K562 (cell line): ENCODE results near the gene TP53I13. TPM values are rescaled to one million over a fixed set of nuclear protein-coding genes. Genes with fewer than 3 reads are reported as not detected.

Experiments used
- ATAC-seq: fragments of 200-7000 bp; cut with Tn5 transposase; 3 replicates; pipeline ENCODE4 v1.9.1; 2020; ENCODE audit warnings: moderate library complexity
- BruUV-seq: library from RNA; stranded (reverse); fragments of 400-500 nt; replicated peaks from 2 replicates; lab custom pipeline; 2021; lab: Mats Ljungman, UMichigan
- CTCF ChIA-PET: fragments of 300-600 bp; formaldehyde crosslinking; extraction: SDS; loops from one replicate; lab custom pipeline; 2021; ENCODE audit warnings: low intra/inter-chr PET ratio; lab: Yijun Ruan, JAX
- POLR2A ChIA-PET: fragments of 300-600, 350-650 bp; sonication (Branson Sonifier 250); formaldehyde crosslinking; extraction: SDS; loops from one replicate; lab custom pipeline; 2021; ENCODE audit warnings: antibody characterized with exemption, inconsistent platforms; lab: Yijun Ruan, JAX
- DNase-seq, 4 experiments: peaks; one replicate each; pipeline versions ENCODE4 v3.0.0 to v3.0.0-alpha.2; 2011 to 2018; ENCODE audit warnings: low spot score in 3 of 4, mixed read lengths in 3 of 4; ENCODE audit errors: extremely low read depth in 1 of 4
- FAIRE-seq: peaks from 2 replicates; lab custom pipeline; 2011; peaks lifted over from hg19 to GRCh38; lab: Jason Lieb, UNC
- H2AFZ ChIP-seq: 2 replicates; pipeline ENCODE4 v1.6.0; 2011; ENCODE audit warnings: low read depth, low read length, control low read depth, inconsistent platforms
- H3K27ac ChIP-seq: fragments of 200-600 bp; 3 replicates; pipeline ENCODE4 v1.8.0; 2011; ENCODE audit warnings: low read depth, mild to moderate bottlenecking, control low read depth, inconsistent platforms, low read length, moderate library complexity, mixed read lengths; ENCODE audit errors: extremely low read depth
- H3K27me3 ChIP-seq, 2 experiments: fragments of 300-600 bp in 1 of 2; 2 replicates in 1 of 2; 3 replicates in 1 of 2; pipeline versions ENCODE4 v1.6.0 to v1.8.0; 2011; ENCODE audit warnings: inconsistent platforms in 2 of 2, low read length in 2 of 2, mild to moderate bottlenecking in 1 of 2, mixed read lengths in 1 of 2, moderate library complexity in 1 of 2; ENCODE audit not compliant: control insufficient read depth in 2 of 2, insufficient read depth in 2 of 2
- H3K36me3 ChIP-seq: fragments of 300-600 bp; 3 replicates; pipeline ENCODE4 v1.8.0; 2011; ENCODE audit warnings: mild to moderate bottlenecking, low read length, inconsistent platforms; ENCODE audit not compliant: control insufficient read depth, insufficient read depth
- H3K4me1 ChIP-seq, 2 experiments: fragments of 200-600 bp in 1 of 2; replicated peaks in 1 of 2; 2 replicates in 1 of 2; 3 replicates in 1 of 2; pipeline versions ENCODE4 v1.5.1 to v1.8.0; 2011; ENCODE audit warnings: inconsistent platforms in 2 of 2, low read length in 2 of 2, mild to moderate bottlenecking in 1 of 2, mixed read lengths in 1 of 2, moderate library complexity in 1 of 2; ENCODE audit not compliant: control insufficient read depth in 2 of 2, insufficient read depth in 2 of 2
- H3K4me2 ChIP-seq: 2 replicates; pipeline ENCODE4 v1.6.1; 2011; ENCODE audit warnings: low read length, control low read depth, inconsistent platforms, mixed read lengths; ENCODE audit not compliant: insufficient read depth
- H3K4me3 ChIP-seq: fragments of 200-600 bp; sonication (generic), shearing (Covaris generic); 2 replicates; pipeline ENCODE4 v1.5.1; 2016; ENCODE audit warnings: control low read depth, inconsistent platforms
- H3K79me2 ChIP-seq: fragments of 200-600 bp; 3 replicates; pipeline ENCODE4 v1.8.0; 2011; ENCODE audit warnings: low read length, inconsistent platforms; ENCODE audit not compliant: control insufficient read depth, insufficient read depth
- H3K9ac ChIP-seq, 2 experiments: 2 replicates each; pipeline versions ENCODE4 v1.6.0 to v1.6.1; 2011; ENCODE audit warnings: low read depth in 2 of 2, low read length in 2 of 2, control low read depth in 1 of 2, inconsistent platforms in 1 of 2, mild to moderate bottlenecking in 1 of 2, mixed read lengths in 1 of 2; ENCODE audit not compliant: insufficient read depth in 1 of 2
- H3K9me1 ChIP-seq: one replicate; pipeline ENCODE4 v1.6.0; 2011; ENCODE audit warnings: inconsistent platforms, mild to moderate bottlenecking, low read length, moderate library complexity; ENCODE audit not compliant: control insufficient read depth, insufficient read depth
- H3K9me3 ChIP-seq: replicated peaks from 2 replicates; pipeline ENCODE4 v1.5.1; 2011; ENCODE audit warnings: low read depth, low read length, inconsistent platforms; ENCODE audit not compliant: control insufficient read depth, insufficient read depth
- H4K20me1 ChIP-seq: replicated peaks from 2 replicates; pipeline ENCODE4 v1.6.1; 2011; ENCODE audit warnings: low read length, inconsistent platforms, mixed read lengths; ENCODE audit not compliant: control insufficient read depth, insufficient read depth
- BCOR ChIP-seq: fragments of 450-650 bp; IDR thresholded peaks from 2 replicates; pipeline ENCODE4 v1.6.1; 2016
- BDP1 ChIP-seq: IDR thresholded peaks from 3 replicates; pipeline ENCODE4 v1.6.1; 2011; ENCODE audit not compliant: insufficient read length, insufficient read depth
- CUX1 ChIP-seq: fragments of 200-800 bp; sonication (Bioruptor generic); IDR thresholded peaks from 2 replicates; pipeline ENCODE4 v1.6.1; 2016; ENCODE audit warnings: missing genetic modification characterization, missing compliant biosample characterization
- KDM1A ChIP-seq, 2 experiments: fragments of 450-650 bp; IDR thresholded peaks; 2 replicates each; pipeline ENCODE4 v1.6.1; 2016; ENCODE audit warnings: mild to moderate bottlenecking in 2 of 2
- MTF1 ChIP-seq: fragments of 250-450 bp; sonication (Bioruptor Pico); IDR thresholded peaks from 2 replicates; pipeline ENCODE4 v1.9.0; 2021; ENCODE audit warnings: moderate library complexity, mild to moderate bottlenecking, inconsistent platforms, borderline replicate concordance
- NCOA2 ChIP-seq, 2 experiments: fragments of 450-650 bp; IDR thresholded peaks; 2 replicates each; pipeline ENCODE4 v1.6.1; 2018; ENCODE audit warnings: mild to moderate bottlenecking in 2 of 2, moderate library complexity in 1 of 2; ENCODE audit not compliant: partially characterized antibody in 2 of 2
- RAD21 ChIP-seq, 2 experiments: fragments of 250-450 bp in 1 of 2; fragments of 450-650 bp in 1 of 2; sonication (Bioruptor Pico) in 1 of 2; formaldehyde crosslinking in 1 of 2; IDR thresholded peaks in 1 of 2; conservative IDR thresholded peaks in 1 of 2; 2 replicates each; pipeline versions ENCODE4 v1.4.0 to v1.8.0; 2020 to 2022; ENCODE audit warnings: mild to moderate bottlenecking in 2 of 2, moderate library complexity in 1 of 2
- RBM25 ChIP-seq: fragments of 200-400 bp; formaldehyde crosslinking; IDR thresholded peaks from 2 replicates; pipeline ENCODE4 v1.6.1; 2018; ENCODE audit warnings: low read length, low read depth, moderate library complexity; ENCODE audit not compliant: severe bottlenecking
- RCOR1 ChIP-seq, 2 experiments: IDR thresholded peaks; 2 replicates each; pipeline ENCODE4 v1.6.1; 2012; ENCODE audit warnings: low read depth in 2 of 2, low read length in 2 of 2, borderline replicate concordance in 1 of 2, improper control_type of control experiment in 1 of 2
- RHOXF2B ChIP-seq: fragments of 250-450 bp; sonication (Bioruptor Pico); conservative IDR thresholded peaks from 2 replicates; pipeline ENCODE4 v1.5.1; 2021
- SMARCA5 ChIP-seq: fragments of 450-650 bp; IDR thresholded peaks from 2 replicates; pipeline ENCODE4 v1.6.1; 2016
- TCFL5 ChIP-seq: fragments of 250-450 bp; sonication (Bioruptor Pico); conservative IDR thresholded peaks from 2 replicates; pipeline ENCODE4 v1.6.1; 2021; ENCODE audit warnings: mild to moderate bottlenecking, moderate library complexity, matching md5 sums
- UBTF ChIP-seq, 2 experiments: IDR thresholded peaks; 2 replicates each; pipeline ENCODE4 v1.6.1; 2012; ENCODE audit warnings: improper control_type of control experiment in 2 of 2, low read depth in 2 of 2, low read length in 2 of 2, borderline replicate concordance in 1 of 2
- ZC3H11A ChIP-seq: IDR thresholded peaks from 2 replicates; pipeline ENCODE4 v1.6.1; 2012; ENCODE audit warnings: low read depth, low read length, improper control_type of control experiment
- WGBS: fragments of 100-300 bp; shearing (Covaris generic); methylation state at CpG from one replicate; pipeline ENCODE4 v1.1.6; 2016; ENCODE audit warnings: low coverage, mixed read lengths; ENCODE audit not compliant: insufficient coverage; ENCODE audit errors: missing lambda C conversion rate; 5-methylcytosine and 5-hydroxymethylcytosine counted together
- in situ Hi-C: fragments of 300-500 bp; cut with MboI; formaldehyde crosslinking; loops from 4 replicates; pipeline ENCODE4 v1.15.0; 2018; ENCODE audit warnings: inconsistent platforms, mixed read lengths
- intact Hi-C: fragments of 100-400 bp; cut with micrococcal nuclease; formaldehyde crosslinking; loops from 2 replicates; pipeline ENCODE4 v1.14.2; 2022
- polyA plus RNA-seq, 8 experiments: library from polyadenylated mRNA; depleted of rRNA in 4 of 8; stranded (reverse) in 5 of 8; unstranded in 3 of 8; fragments of >200 nt; fragmentation: Nextera tagmentation in 2 of 8; fragmentation: Illumina TruSeq in 1 of 8; extraction: Ambion mirVana in 2 of 8; extraction: Trizol in 1 of 8; gene quantifications; 2 replicates each; pipeline versions ENCODE4 v1.2.1 to v1.2.3, GENCODE V29; 2011 to 2014; ENCODE audit warnings: inconsistent platforms in 1 of 8, missing spikeins in 1 of 8
- total RNA-seq, 7 experiments: library from RNA; depleted of rRNA in 6 of 7; stranded (reverse); fragments of >200 nt in 6 of 7; fragmentation: Illumina TruSeq in 2 of 7; extraction: Trizol in 2 of 7; gene quantifications; 2 replicates each; pipeline versions ENCODE4 v1.2.1 to v1.2.3, GENCODE V29; 2011 to 2021; ENCODE audit warnings: low replicate concordance in 1 of 7

TP53I13 gene
- total and polyA plus RNA-seq, 9 of the 15 experiments (the other 6 are each of a cell fraction or from before 2014, with no cell fraction given): 0.08 to 28.3 (median 9.1) TPM

GRCh38 chr17:29582254-29582765, 13.8 kb downstream of the TP53I13 start:
- ATAC-seq (no peak), FAIRE-seq (no peak), DNase-seq (no peak)
- H3K27me3 ChIP-seq: no peaks in the 10 kb centered on the region
- no peaks in the 10 kb centered on the region for H3K9me3 ChIP-seq
- TF ChIP-seq NCOA2 (IDR thresholded peaks at IDR 0.05; ENCODE audit: partially characterized antibody in 2 of 2): no peak
- 0 out of 2 replicates have a peak, but pooled peaks have one; percentile 24 for TF ChIP-seq SMARCA5
- no peak for TF ChIP-seq ZC3H11A
- TF ChIP-seq BCOR: peak; percentile 86
- peak in 1 of 2 experiments; percentile 68; a peak in 3 of 4 replicates for TF ChIP-seq KDM1A (IDR thresholded peaks at IDR 0.05)
- TF ChIP-seq CUX1 (CRISPR knock-in tag): no peak
- peak in 1 of 2 experiments; percentile 59; a peak in 2 of 4 replicates for TF ChIP-seq RCOR1 (IDR thresholded peaks at IDR 0.05; ENCODE audit: borderline replicate concordance in 1 of 2, low read depth in 2 of 2, low read length in 2 of 2)
- TF ChIP-seq RAD21 (CRISPR knock-in tag; conservative IDR thresholded peaks at IDR 0.05 in 1 of 2, IDR thresholded peaks at IDR 0.05 in 1 of 2): no peak
- no peak for TF ChIP-seq TCFL5 (CRISPR knock-in tag)
- no peak for TF ChIP-seq RHOXF2B (CRISPR knock-in tag)
- TF ChIP-seq UBTF (IDR thresholded peaks at IDR 0.05; ENCODE audit: borderline replicate concordance in 1 of 2, low read depth in 2 of 2, low read length in 2 of 2): no peak
- peak; percentile 81 for TF ChIP-seq RBM25
- TF ChIP-seq BDP1: no peak
- no peak for TF ChIP-seq MTF1 (CRISPR knock-in tag)
- peaks cover 34% of the 10 kb centered on the region; the same call in 1 of the 3 replicates for H3K36me3 ChIP-seq
- H2AFZ ChIP-seq: no peak overlapping the region
- POLR2A ChIA-PET: interaction anchor here (0.6 to 1.0 kb wide), 3 partner anchors 10 to 549 kb away, joined by 3 to 4 read pairs (median 3); no protein-coding TSS in a partner anchor
- no peak overlapping the region for H3K9ac ChIP-seq
- no peak overlapping the region for H3K27ac ChIP-seq
- peaks cover 6 to 45% of the 10 kb centered on the region in 2 experiments; a peak in 4 of 5 replicates for H3K4me1 ChIP-seq
- H4K20me1 ChIP-seq: no peaks in the 10 kb centered on the region; the same call in 1 of the 2 replicates
- peaks cover 9% of the 10 kb centered on the region; the same call in 2 of the 3 replicates for H3K79me2 ChIP-seq
- no TSS peak for BruUV-seq
- intact Hi-C loops: no loop called here
- CTCF ChIA-PET: no interaction called here
- H3K4me3 ChIP-seq: no peak overlapping the region
- in situ Hi-C loops: no loop called here
- peaks cover 2% of the 10 kb centered on the region for H3K9me1 ChIP-seq
- H3K4me2 ChIP-seq: no peak overlapping the region
- WGBS: 71% methylated on average over 8 of the region's 10 CpGs
